HG02571 (cell line): ENCODE data around the gene ARRDC4.
"Not testable (repeated sequence)": the region's sequence is repeated elsewhere in the genome, so short reads cannot be mapped to it uniquely, and the experiment has no call there.

Experiments used
- ATAC-seq: cut with Tn5 transposase; IDR thresholded peaks from one replicate; pipeline ENCODE4 v1.9.1; 2021; ENCODE audit warnings: mild to moderate bottlenecking, moderate library complexity; ENCODE audit not compliant: unreplicated experiment

ARRDC4 gene

DNA sequence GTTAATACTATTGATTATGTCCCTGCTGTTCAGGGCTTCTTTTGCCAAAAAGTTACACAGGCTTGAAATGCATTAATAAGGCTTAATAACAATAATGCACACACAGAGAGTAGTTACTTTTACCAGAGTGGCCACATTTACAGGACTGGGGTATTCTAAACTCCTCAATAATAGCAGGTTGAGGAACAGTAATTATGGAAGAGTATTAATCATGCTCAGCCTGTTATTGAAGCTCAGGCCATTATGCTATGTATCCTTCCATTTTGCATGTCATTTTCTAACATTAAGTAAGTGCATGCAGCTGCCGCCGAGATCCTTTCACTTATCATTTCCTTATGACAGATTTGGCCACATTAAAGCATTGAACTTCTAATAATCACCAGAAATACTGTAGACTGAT is 5.7 kb downstream of the ARRDC4 start:
- no peak for ATAC-seq

DNA sequence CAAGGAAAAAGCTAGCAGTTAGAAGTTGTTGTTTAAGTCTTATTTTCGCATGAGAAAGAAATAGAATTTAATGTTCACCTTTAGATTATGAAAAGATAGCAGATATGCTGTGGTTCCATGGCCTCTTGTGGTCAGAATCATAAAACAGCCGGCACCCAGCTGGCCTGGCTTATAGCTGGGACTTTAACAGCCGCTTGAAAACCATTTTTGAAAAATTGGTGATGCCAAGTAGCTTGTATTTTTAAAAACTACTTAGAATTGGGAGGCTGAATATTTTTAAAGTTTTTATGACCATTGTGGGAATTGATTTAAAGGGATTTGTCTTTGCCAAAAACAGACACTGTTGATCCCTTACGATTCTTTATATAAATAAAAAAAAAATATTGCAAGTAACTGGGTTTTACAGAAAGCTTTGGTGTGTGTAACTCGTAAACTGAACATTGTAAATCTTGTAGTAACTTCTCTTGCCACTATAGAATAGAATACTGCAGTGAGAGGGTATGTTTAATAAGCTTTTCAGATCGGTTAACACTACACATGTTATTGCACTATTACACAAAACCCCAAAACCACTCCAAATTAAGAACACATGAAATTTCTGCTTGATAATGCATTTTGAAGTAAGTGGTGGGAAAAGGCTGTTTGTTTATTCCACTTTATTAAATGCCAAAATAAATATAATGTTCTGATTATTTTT is 6.6 kb downstream of the ARRDC4 start:
- ATAC-seq, result no peak

DNA sequence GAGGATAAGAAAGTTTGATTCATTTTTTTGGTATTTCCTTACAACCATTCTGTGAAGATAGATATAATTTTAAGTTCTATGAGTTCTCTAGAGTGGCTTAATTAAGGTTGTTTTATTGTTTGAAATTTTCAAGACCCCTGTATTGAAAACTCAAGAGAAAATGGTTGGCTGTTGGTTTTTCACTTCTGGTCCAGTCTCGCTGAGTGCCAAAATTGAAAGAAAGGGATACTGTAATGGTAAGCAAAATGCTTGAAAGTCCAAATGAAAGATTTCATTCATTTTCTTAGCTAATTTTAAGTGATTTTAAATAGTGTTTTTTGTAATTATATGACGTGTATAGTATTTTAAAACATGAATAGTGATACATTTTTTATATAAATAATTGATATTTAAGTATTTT is 7.4 kb downstream of the ARRDC4 start:
- ATAC-seq, result no peak

- ATAC-seq, result no peak
These were observed 7.9 kb downstream of the ARRDC4 start for GRCh38 chr15:97968380-97968779.

DNA sequence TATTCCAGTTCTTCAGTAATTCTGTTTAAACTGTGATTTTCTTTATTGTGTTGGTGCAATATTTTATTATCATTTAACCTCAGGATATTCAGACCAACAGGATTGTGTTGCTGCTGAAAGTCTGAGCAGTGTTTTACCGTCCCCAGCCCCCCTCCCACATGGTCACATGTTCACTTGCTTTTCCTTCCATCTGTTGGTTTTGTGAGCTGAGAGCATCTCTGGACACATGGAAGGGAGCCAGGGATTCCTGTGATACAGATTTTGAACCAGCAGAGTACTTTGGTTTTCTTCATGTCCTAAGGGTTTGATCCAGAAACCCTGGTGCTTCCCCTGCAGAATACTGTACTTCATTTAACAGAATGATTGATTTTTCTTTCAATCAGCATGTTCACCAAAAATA is 11.9 kb downstream of the ARRDC4 start:
- ATAC-seq, result no peak

DNA sequence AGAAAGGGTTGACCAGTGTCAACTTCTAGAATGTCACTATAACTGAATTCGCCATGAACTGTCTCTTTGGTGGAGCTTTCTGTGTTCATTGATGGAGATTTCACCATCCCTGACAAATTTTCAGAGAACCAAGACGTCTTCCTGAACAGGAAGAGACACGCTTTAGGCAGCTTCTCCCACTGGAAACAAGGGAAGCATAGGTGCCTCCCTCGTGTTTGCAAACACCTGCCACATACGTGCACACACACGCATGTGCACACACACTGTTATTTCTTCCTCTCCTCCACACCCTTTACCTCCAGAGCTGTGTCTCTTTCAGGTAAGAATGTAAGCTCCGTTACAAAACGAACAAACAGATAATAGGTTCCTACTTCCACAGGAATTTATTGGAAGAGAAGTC is 15.6 kb downstream of the ARRDC4 start:
- no peak for ATAC-seq

DNA sequence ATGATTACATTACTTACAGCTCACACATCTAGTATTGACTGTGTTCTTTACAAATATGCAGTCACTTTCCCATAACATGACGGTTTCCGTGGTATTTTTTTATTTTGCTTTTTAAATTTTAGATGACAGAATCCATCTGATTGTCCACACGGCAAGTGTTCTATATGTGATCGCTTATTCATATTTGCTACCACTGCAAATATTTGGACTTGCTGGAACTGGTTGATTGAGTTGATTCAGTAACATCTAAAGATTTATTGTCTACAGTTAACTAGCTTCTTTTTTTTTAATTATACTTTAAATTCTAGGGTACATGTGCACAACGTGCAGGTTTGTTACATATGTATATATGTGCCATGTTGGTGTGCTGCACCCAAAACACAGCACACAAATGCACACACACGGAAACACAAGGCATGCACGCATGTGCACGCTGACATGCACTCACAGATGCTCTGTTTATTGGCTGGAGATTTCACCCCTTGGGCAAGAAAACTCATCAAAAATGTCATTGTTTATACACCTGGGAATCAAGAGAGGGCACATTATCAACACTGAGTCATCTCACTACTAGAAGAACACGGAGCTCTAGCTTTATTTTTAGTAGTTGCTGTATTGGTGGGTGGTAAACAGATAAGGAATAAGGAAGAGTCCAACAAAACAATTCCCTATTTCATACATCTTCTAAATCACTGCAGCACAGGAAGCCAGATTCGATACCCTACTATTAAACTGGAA is 16.4 kb downstream of the ARRDC4 start:
- no peak for ATAC-seq

DNA sequence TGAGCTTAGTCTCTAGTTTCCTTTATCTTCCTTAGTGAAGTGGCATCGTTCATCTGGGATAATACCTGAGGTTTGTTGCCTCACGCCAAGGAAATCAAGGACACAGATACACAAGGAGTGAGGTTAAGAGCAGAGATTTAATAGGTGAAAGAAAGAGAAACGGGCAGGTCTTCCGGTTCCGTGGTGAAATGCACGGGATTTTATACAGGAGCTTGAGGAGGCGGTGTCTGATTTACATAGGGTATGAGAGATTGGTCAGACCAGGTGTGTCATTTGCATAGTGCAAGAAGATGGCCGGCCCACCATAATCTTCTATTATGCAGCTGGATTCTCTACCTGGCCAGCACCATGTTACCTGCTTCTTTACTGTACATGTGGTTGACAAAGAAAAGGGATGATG is 17.2 kb downstream of the ARRDC4 start:
- ATAC-seq, result no peak

GRCh38 chr15:97978401-97979139 is 18.1 kb downstream of the ARRDC4 start:
- no peak for ATAC-seq

DNA sequence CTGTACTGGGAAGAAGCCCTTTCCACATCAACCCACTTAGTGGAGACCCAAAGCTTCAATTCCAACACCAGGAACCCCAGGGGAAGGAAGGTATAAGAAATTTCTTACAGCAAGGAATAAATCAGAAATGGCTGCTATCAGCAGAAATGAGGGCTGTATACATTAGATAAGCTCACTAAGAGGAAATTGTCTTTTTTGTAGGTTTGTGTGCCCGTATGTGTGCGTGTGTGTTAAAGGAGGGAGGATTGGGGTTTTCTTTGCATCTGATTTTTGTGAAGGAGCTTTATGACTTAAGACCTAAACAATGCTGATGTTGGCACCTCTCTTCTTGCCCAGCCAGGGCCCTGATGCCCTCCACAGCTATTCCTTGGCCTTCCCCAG is 18.6 kb downstream of the ARRDC4 start:
- no peak for ATAC-seq

DNA sequence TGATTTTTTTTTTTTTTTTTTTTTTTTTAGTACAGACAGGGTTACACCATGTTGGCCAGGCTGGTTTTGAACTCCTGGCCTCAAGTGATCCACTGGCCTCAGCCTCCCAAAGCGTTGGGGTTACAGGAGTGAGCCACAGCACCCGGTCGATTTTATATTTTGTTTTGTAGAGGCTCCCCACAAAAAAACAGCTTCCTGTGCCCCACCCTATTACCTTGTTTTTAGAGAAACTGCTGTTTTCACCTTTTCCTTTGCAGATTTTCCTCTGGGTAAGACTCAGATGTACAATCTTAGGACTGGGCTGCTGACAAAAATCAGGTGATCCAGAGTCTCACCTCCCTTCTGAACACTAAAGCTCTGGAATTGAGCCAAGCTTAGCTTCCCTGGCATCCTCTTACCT is 20.6 kb downstream of the ARRDC4 start:
- no peak for ATAC-seq

DNA sequence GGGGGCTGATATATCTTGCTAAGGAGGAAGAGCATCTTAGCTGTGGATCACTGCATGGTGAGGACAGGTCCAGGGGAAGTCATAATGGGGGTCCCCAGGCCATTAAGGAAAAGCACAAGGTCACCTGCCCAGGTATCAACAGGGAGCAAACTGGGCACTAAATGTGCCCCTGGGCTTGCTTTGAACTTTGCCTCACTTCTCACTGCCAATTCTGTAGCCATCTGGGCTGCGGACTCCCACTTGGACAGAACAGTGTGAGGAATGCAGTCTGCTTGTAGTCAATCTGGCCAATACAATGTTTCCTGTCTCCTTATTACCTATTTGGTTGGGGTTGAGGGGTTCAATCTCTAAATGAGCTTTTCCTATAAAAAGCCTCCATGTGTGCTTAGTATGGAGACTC is 21.3 kb downstream of the ARRDC4 start:
- no peak for ATAC-seq

DNA sequence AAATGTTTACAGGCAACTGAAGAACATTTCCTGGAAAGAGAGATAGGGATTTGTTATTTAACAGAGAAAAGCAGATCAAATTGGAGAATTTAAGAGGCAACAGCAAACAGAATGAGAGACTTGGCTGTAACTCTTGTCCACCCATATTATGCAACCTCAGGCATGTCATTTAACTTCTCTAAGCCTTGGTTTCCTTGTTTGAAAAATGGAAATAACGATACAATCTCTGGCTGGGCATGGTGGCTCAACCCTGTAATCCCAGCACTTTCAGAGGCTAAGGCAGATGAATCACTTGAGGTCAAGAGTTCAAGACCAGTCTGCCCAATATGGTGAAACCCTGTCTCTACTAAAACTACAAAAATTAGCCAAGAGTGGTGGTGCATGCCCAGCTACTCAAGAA is 23.7 kb downstream of the ARRDC4 start:
- ATAC-seq, result no peak

DNA sequence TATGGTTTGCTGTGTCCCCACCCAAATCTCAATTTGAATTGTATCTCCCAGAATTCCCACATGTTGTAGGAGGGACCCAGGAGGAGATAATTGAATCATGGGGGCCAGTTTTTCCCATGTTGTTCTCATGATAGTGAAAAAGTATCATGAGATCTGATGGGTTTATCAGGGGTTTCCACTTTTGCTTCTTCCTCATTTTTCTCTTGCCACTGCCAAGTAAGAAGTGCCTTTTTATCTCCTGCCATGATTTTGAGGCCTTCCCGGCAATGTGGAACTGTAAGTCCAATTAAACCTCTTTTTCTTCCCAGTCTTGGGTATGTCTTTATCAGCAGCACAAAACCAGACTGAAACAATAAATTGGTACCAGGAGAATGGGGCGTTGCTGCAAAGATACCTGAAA is 25.5 kb downstream of the ARRDC4 start:
- not testable (repeated sequence) for ATAC-seq

GRCh38 chr15:97986781-97987180 is 26.3 kb downstream of the ARRDC4 start:
- no peak for ATAC-seq

DNA sequence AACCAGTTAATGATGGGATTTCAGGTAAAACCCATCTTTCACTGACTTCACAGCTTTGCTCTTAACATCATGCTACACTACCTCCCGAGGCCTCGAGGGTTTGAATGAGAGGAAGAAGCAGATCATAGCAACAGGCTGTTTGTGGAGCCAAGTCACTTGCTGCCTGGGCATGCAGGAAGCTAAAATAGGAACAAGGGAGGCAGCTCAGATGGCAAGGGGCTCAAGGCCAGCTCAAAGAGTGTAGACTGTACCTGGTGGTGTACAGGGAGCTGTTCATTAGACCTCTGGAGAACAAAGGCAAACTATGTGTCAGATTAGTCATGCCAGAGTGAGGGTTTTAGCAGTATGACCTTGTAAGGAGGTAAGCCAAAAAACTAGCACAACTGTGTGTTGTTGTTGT is 28.8 kb downstream of the ARRDC4 start:
- ATAC-seq, result no peak

GRCh38 chr15:97991972-97992541 is 31.6 kb downstream of the ARRDC4 start:
- no peak for ATAC-seq

DNA sequence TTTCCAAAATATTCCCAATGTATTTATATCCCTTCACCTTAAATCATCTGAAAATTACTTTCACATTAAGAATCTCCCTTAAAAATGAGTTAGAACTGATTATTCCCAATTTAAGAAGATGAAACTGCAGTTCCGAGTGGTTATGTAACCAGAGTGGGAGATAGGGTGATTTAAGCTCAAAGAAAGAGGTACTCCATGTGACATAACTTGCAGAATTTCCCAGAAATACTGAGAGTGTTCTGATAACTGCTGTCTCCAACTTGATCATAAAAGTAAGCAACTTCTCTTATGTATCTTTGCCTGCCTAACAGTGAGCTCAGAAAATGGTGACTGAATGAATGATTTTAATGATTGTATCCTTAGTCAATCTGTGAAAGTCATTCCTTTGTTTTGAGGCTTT is 32.3 kb downstream of the ARRDC4 start:
- no peak for ATAC-seq

GRCh38 chr15:97993310-97993738 is 32.8 kb downstream of the ARRDC4 start:
- ATAC-seq, result no peak

- ATAC-seq, result no peak
These were observed 33.7 kb downstream of the ARRDC4 start for GRCh38 chr15:97994236-97994635.

- ATAC-seq, result no peak
These were observed 34.7 kb downstream of the ARRDC4 start for GRCh38 chr15:97995192-97995591.
